Tibial artery (tissue), 4 donors: ENCODE results near the gene KRTAP10-2.

Source experiments
- DNase-seq, 2 donors: peaks; one replicate each; pipeline ENCODE4 v3.0.0-alpha.2; 2019
- H3K27ac ChIP-seq, 2 donors: fragments of 200-600 bp; sonication (generic) in 1 of 2; 1 replicate in 1 of 2; 2 replicates in 1 of 2; pipeline ENCODE4 v1.5.1; 2018 to 2019; ENCODE audit warnings: mild to moderate bottlenecking in 1 of 2
- H3K27me3 ChIP-seq, 2 donors: fragments of 200-600 bp; sonication (generic) in 1 of 2; one replicate each; pipeline versions ENCODE4 v1.5.1 to v1.6.0; 2016 to 2019
- H3K36me3 ChIP-seq, 3 donors: fragments of 200-600 bp; sonication (generic) in 2 of 3; one replicate each; pipeline ENCODE4 v1.5.1; 2016 to 2019; ENCODE audit warnings: mild to moderate bottlenecking in 2 of 3
- H3K4me1 ChIP-seq, 4 donors: fragments of 200-600 bp; sonication (generic) in 2 of 4; 1 replicate in 3 of 4; 2 replicates in 1 of 4; pipeline ENCODE4 v1.5.1; 2016 to 2019
- H3K4me3 ChIP-seq, 2 donors: fragments of 200-600 bp; sonication (generic) in 1 of 2; 1 replicate in 1 of 2; 2 replicates in 1 of 2; pipeline ENCODE4 v1.5.1; 2018 to 2019; ENCODE audit warnings: mild to moderate bottlenecking in 2 of 2
- H3K9me3 ChIP-seq, 3 donors: fragments of 200-600 bp; sonication (generic) in 1 of 3; one replicate each; pipeline ENCODE4 v1.5.1; 2016 to 2019
- intact Hi-C: fragments of 100-400 bp; cut with DNase I; formaldehyde crosslinking; loops from one replicate; pipeline ENCODE4 v1.15.0; 2023; ENCODE audit warnings: low total_unique reads
- TF ChIP-seq, protein P1 (sequence below), 2 experiments: fragments of 200-600 bp in 1 of 2; fragments of 450-650 bp in 1 of 2; IDR thresholded peaks; one replicate each; pipeline ENCODE4 v1.5.1; 2017 to 2019; ENCODE audit warnings: antibody characterized with exemption in 2 of 2, mild to moderate bottlenecking in 1 of 2, moderate library complexity in 1 of 2

KRTAP10-2 gene

DNA sequence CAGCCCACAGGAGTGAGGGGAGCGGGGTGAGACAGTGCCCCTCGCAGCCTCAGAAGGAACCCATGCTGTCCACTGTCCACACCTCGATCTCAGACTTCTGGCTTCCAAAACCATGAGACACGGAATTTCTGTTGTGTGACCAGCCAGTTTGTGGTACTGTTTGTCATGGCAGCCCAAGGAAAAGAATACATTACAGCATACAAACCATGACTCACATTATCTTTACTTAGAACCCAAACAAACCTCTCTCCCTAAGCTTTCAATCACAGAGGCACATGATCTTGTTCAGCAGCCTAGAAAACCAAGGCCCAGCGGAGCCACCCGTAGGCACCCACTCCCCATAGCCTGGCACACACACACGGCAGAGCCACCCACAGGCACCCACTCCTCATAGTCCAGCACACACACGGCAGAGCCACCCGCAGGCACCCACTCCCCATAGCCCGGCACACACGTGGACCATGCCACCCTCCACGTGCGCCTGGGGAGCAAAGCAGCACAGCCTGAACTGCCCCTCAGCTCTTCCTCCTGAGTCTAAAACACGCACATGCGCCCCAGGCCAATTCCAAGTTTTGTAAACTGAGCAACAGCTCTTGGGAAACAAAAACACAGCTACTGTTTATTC lies 21.8 kb upstream of the KRTAP10-2 start:
- H3K36me3 ChIP-seq, result no peaks in the 10 kb centered on the region
- H3K27ac ChIP-seq, result no peak overlapping the region
- H3K4me1 ChIP-seq, result no peaks in the 10 kb centered on the region
- H3K4me3 ChIP-seq, result no peak overlapping the region
- peaks cover 0 to 21% (median 6%) of the 10 kb centered on the region in 3 donors for H3K9me3 ChIP-seq
- intact Hi-C loops, result no loop called here
- no peak for DNase-seq
- H3K27me3 ChIP-seq, result peaks cover 0 to 36% of the 10 kb centered on the region in 2 donors
- TF ChIP-seq, protein P1, sequence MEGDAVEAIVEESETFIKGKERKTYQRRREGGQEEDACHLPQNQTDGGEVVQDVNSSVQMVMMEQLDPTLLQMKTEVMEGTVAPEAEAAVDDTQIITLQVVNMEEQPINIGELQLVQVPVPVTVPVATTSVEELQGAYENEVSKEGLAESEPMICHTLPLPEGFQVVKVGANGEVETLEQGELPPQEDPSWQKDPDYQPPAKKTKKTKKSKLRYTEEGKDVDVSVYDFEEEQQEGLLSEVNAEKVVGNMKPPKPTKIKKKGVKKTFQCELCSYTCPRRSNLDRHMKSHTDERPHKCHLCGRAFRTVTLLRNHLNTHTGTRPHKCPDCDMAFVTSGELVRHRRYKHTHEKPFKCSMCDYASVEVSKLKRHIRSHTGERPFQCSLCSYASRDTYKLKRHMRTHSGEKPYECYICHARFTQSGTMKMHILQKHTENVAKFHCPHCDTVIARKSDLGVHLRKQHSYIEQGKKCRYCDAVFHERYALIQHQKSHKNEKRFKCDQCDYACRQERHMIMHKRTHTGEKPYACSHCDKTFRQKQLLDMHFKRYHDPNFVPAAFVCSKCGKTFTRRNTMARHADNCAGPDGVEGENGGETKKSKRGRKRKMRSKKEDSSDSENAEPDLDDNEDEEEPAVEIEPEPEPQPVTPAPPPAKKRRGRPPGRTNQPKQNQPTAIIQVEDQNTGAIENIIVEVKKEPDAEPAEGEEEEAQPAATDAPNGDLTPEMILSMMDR (IDR thresholded peaks at IDR 0.05), result no peak

DNA sequence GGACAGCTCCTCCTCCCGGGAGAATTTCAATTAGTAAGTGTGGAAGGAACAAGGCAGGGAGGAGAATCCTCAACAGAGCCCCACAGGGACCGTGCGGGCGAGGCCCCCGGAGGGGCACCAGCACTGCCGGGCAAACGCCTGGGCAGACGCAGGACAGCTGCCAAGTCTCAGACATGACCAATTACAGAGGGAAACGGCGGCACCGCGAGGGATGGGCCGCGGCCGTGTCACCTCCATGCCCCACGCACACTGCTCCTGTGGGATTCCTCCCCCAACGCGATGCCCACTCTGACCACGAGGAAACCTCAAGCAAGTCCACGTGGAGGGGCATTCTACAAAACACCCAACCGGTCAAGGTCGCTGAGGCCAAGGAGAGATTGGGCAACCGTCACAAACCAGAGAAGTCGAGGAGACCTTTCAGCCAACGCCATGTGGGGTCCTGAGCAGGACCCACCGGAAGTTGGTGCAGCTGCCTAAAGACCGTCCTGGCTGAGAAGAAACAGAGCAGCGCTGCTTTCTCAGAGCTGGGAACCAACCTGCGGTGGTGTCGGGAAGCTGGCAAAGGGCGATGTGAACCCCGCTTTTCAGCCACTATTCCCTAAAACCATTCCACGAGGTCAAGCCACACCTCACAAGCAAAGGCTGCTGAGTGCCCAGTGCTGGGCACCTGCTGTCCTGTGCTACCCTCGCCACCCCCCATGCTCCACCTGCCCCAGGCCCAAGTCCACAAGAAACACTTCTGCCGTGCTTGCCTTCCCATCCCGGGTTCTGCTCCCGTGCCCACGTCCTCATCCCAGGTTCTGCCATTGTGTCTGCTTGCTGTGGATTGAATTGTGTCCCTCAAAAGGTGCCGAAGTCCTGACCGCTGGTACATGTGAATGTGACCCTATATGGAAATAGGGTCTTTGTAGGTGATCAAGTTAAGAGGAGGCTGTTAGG lies 20.8 kb upstream of the KRTAP10-2 start:
- Histone ChIP-seq H3K27me3 (peaks cover 0 to 40% of the 10 kb centered on the region in 2 donors), H3K36me3 (no peaks in the 10 kb centered on the region), H3K4me1 (no peaks in the 10 kb centered on the region), H3K4me3 (no peak overlapping the region), H3K9me3 (peaks cover 0 to 17% (median under 1%) of the 10 kb centered on the region in 3 donors), H3K27ac (no peak overlapping the region)
- DNase-seq, result no peak
- intact Hi-C loops, result no loop called here
- TF ChIP-seq, protein P1 (IDR thresholded peaks at IDR 0.05), result no peak

DNA sequence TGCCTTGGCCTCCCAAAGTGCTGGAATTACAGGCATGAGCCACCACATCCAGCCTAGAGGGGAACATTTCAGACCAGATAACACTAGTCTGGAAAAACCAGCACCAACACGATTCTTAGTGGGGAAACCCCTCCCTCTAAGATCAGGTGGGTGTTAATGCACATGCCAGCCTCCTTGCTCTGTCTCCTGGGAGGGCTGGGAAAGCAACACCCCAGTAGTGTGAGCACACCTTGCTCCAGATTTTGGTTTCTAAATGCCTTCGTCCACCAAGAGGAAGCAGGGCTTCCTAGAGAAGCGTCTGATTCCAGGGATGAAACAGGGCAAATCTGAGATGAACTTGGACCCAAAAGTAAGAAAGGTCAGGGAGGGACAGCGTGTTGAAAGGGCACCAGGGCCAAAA lies 20.0 kb upstream of the KRTAP10-2 start:
- TF ChIP-seq, protein P1 (IDR thresholded peaks at IDR 0.05), result no peak
- no peak for DNase-seq
- no peak overlapping the region for H3K4me3 ChIP-seq
- H3K4me1 ChIP-seq, result no peaks in the 10 kb centered on the region
- H3K27ac ChIP-seq, result no peak overlapping the region
- no peaks in the 10 kb centered on the region for H3K36me3 ChIP-seq
- intact Hi-C loops, result no loop called here
- peaks cover 0 to 40% of the 10 kb centered on the region in 2 donors for H3K27me3 ChIP-seq
- peaks cover 0 to 8% (median 5%) of the 10 kb centered on the region in 3 donors for H3K9me3 ChIP-seq

DNA sequence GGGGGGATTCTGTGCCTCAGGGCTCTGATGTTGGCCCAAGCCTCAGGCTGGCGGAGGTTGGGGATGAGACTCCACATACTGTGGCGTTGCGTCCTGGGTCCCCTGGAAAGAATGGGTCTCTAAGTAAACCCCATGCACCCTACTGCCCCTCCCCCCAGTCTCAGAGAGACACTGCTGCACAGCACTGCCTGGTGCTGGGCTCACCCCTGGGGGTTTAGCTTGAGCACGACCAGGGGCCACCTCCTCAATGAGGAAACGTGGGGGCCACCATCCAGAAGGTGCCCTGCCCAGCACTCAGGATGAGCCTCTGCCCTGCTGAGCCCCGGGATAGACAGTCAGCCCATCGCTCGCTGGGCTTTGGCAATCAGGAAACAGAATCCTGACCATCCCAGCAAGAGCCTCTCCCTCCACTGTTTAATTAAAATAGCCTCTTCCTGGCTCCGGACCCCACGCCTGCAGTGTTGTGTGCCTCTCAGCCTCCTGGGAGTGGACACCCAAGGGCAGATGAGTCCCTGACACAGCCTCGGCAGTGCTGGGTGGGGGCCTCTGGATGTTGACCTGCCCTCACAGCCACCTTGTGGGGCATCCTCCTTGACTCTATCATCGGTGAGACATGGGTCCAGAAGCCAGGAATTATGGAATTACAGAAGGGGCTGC lies 18.7 kb upstream of the KRTAP10-2 start:
- TF ChIP-seq, protein P1 (IDR thresholded peaks at IDR 0.05), result no peak
- Histone ChIP-seq H3K9me3 (peaks cover 0 to 8% (median 5%) of the 10 kb centered on the region in 3 donors), H3K4me3 (no peak overlapping the region), H3K27ac (no peak overlapping the region), H3K27me3 (peaks cover 0 to 36% of the 10 kb centered on the region in 2 donors), H3K4me1 (no peaks in the 10 kb centered on the region), H3K36me3 (no peaks in the 10 kb centered on the region)
- no peak for DNase-seq
- intact Hi-C loops, result no loop called here

DNA sequence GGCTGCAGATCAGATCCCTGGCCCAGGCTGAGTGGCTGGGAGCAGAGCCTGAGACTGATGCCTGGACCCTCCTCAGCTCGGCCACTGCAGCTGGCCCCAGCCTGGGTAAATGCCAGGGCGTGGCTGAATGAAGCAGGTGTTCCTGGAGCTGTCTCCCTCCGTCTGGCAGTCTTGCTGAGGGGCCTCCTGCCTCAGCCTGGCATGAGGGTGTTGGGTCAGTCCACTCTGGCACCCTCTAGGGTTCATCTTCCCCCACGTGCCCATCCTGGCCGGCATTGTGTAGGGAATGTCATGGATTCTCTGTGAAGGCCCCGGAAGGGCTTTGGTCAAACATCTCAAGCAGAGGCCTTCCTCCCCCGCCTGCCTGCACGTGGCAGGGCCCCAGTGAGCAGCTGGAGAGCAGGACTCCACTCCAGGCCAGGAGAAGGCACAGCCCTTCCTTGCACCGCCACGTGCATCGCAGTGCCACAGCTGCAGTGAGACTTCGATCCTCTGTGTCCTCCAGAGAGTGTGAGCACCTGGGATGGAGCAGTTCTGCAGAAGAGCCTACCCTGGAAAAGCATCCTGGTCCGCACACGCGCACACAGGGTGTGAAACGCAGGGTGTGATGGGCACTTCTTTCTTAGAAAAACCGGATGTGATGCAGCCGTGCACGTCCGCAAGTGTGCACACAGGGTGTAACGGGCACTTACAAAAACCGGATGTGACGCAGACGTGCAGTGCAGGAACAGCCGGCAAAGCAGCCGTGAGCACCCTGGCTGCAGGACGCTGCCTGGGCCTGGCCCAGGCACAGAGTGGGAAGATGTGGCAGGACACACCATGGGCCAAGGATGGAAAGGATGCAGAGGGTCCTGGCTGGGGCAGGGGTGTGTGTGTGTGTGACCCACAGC lies 17.6 kb upstream of the KRTAP10-2 start:
- no peak for DNase-seq
- TF ChIP-seq, protein P1 (IDR thresholded peaks at IDR 0.05), result no peak
- Histone ChIP-seq H3K27ac (no peak overlapping the region), H3K4me3 (no peak overlapping the region), H3K36me3 (no peaks in the 10 kb centered on the region), H3K9me3 (peaks cover 0 to 10% (median 5%) of the 10 kb centered on the region in 3 donors), H3K4me1 (no peaks in the 10 kb centered on the region), H3K27me3 (peaks cover 0 to 27% of the 10 kb centered on the region in 2 donors)
- intact Hi-C loops, result no loop called here
